ENCODE results near the gene CHMP2A. TPM values are rescaled to one million over a fixed set of nuclear protein-coding genes. Genes with fewer than 3 reads are reported as not detected.

CHMP2A gene
- total RNA-seq, 2 experiments from 2014 or later, result 60.5 to 62.4 TPM

DNA sequence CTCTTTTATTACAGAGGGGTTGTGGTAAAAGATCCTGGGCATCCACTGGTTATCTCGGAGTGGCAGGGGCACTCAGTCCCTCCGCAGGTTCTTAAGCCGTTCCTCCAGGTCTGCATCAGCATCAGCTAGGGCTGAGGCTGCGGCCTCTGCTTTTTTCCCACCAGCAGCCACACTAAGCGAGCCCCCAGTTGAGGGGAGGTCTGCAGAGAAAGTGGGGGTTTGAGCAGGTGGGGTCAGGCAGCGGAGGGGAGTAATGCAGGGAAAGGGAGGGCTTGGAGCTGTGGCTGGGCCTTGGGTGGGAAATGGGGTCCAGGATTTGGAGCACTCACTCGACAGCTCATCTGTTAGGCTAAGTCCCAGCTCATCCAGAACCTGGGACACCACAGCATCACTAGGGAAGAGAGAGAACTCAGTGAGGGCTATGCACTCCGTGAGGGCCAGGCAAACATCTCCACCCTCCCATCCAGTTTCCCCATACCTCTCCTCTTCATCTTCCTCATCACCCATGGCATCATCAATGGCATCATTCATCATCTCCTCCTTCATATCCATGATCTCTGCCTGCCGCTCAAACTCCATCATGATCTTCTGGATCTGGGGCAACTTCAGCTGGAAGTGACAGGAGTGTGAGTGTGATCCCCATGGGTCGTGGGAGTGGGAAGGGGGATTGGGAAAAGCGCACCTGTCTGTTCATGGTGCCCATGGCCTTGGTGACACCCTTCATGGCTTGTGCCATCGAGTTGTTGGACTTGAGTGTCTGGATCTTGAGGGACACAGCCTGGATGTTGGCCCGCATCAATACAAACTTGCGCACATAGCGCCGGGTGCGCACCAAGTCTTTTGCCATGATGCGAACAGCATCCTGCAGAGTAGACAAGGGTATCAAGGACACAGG is 3.1 kb downstream of the CHMP2A start:
- Mint-ChIP-seq H3K36me3 (ENCODE audit: low read depth) (peaks cover 94% of the 10 kb centered on the region), H3K4me1 (ENCODE audit: low read depth) (peaks cover 43% of the 10 kb centered on the region), H3K9me3 (no peaks in the 10 kb centered on the region), H3K4me3 (peak overlapping the region; percentile 50), H3K27ac (peak overlapping the region; percentile 60), H3K27me3 (no peaks in the 10 kb centered on the region)
- DNase-seq, result peak in 1 of 14 experiments; percentile 9
- H3K36me3 ChIP-seq (ENCODE audit: insufficient read depth, low read length), result peaks cover 84% of the 10 kb centered on the region
- CTCF ChIA-PET, result no interaction called here
- H3K4me1 ChIP-seq (ENCODE audit: insufficient read depth, low read length), result peaks cover 53% of the 10 kb centered on the region
- no peaks in the 10 kb centered on the region for H3K9me3 ChIP-seq (ENCODE audit: control insufficient read depth in 1 of 2, insufficient read depth in 1 of 2, low read length in 2 of 2)
- ATAC-seq (ENCODE audit: poor library complexity), result no peak
- no peak overlapping the region for H3K4me3 ChIP-seq (ENCODE audit: low read length)
- POLR2A ChIA-PET, result interaction anchor here (1.4 kb wide), 1 partner anchor 11 kb away, joined by 4 read pairs; no protein-coding TSS in a partner anchor
- no peak overlapping the region for H3K27ac ChIP-seq (ENCODE audit: low read depth in 1 of 2, low read length in 2 of 2)
- intact Hi-C loops (cut with DNase I, micrococcal nuclease), result no loop called here
- no peaks in the 10 kb centered on the region for H3K27me3 ChIP-seq (ENCODE audit: control insufficient read depth in 1 of 2, insufficient read depth in 2 of 2, low read length in 2 of 2)
- TF ChIP-seq, protein P1, sequence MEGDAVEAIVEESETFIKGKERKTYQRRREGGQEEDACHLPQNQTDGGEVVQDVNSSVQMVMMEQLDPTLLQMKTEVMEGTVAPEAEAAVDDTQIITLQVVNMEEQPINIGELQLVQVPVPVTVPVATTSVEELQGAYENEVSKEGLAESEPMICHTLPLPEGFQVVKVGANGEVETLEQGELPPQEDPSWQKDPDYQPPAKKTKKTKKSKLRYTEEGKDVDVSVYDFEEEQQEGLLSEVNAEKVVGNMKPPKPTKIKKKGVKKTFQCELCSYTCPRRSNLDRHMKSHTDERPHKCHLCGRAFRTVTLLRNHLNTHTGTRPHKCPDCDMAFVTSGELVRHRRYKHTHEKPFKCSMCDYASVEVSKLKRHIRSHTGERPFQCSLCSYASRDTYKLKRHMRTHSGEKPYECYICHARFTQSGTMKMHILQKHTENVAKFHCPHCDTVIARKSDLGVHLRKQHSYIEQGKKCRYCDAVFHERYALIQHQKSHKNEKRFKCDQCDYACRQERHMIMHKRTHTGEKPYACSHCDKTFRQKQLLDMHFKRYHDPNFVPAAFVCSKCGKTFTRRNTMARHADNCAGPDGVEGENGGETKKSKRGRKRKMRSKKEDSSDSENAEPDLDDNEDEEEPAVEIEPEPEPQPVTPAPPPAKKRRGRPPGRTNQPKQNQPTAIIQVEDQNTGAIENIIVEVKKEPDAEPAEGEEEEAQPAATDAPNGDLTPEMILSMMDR (IDR thresholded peaks at IDR 0.05), result no peak

DNA sequence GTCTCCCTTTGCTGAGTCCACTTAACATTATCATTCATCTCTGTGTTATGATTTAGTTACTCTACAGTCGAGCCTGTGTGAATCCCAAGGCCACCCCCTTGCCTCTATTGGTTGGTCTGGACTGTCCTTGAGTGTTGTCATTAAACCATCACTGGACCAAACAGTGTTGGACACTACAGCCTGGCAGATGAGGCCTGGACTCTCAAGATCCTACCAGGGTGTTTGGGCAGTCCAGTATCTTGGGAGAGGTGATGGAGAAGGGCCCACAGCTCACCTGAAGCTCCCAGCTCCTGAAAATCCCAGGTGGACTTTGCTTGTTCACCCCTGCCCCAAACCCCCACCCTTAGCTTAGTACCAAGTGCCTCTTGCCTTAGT is 3.8 kb downstream of the CHMP2A start:
- TF ChIP-seq, protein P1 (IDR thresholded peaks at IDR 0.05), result no peak
- ChIA-PET POLR2A (interaction anchor here (1.4 kb wide), 1 partner anchor 11 kb away, joined by 4 read pairs; no protein-coding TSS in a partner anchor), CTCF (no interaction called here)
- H3K4me1 Mint-ChIP-seq (ENCODE audit: low read depth), result peaks cover 43% of the 10 kb centered on the region
- peaks cover 95% of the 10 kb centered on the region for H3K36me3 Mint-ChIP-seq (ENCODE audit: low read depth)
- DNase-seq (no peak), ATAC-seq (ENCODE audit: poor library complexity) (no peak)
- no peaks in the 10 kb centered on the region for H3K9me3 ChIP-seq (ENCODE audit: control insufficient read depth in 1 of 2, insufficient read depth in 1 of 2, low read length in 2 of 2)
- no peaks in the 10 kb centered on the region for H3K9me3 Mint-ChIP-seq
- H3K27ac Mint-ChIP-seq, result peak overlapping the region; percentile 12
- no peaks in the 10 kb centered on the region for H3K27me3 ChIP-seq (ENCODE audit: control insufficient read depth in 1 of 2, insufficient read depth in 2 of 2, low read length in 2 of 2)
- H3K36me3 ChIP-seq (ENCODE audit: insufficient read depth, low read length), result peaks cover 82% of the 10 kb centered on the region
- H3K27me3 Mint-ChIP-seq, result no peaks in the 10 kb centered on the region
- no peak overlapping the region for H3K4me3 ChIP-seq (ENCODE audit: low read length)
- H3K4me3 Mint-ChIP-seq, result peak overlapping the region; percentile 3
- intact Hi-C loops (cut with DNase I, micrococcal nuclease), result no loop called here
- H3K4me1 ChIP-seq (ENCODE audit: insufficient read depth, low read length), result peaks cover 53% of the 10 kb centered on the region
- no peak overlapping the region for H3K27ac ChIP-seq (ENCODE audit: low read depth in 1 of 2, low read length in 2 of 2)

DNA sequence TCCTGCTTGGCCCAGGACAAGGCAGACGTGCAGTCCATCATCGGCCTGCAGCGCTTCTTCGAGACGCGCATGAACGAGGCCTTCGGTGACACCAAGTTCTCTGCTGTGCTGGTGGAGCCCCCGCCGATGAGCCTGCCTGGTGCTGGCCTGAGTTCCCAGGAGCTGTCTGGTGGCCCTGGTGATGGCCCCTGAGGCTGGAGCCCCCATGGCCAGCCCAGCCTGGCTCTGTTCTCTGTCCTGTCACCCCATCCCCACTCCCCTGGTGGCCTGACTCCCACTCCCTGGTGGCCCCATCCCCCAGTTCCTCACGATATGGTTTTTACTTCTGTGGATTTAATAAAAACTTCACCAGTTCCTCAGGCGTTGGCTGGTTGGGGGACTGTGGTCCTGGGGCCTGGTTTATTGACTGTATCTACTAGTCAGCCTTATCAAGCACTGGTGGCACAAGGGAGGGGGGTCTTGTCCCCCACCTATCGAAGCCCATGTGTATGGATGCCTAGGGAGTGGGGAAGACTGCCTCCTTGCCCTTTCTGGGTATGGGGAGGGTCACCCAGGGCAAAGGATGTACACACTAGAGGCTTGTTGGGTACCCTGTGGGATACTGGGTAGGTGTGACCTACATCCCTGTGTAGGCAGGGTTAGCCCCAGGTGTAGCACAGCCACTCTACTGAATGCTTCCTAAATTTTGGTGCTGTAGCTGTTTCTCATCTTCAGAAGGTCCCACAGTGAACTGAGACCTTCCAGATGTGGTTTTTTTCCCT is 4.4 kb downstream of the CHMP2A start:
- Histone ChIP-seq H3K27ac (ENCODE audit: low read depth in 1 of 2, low read length in 2 of 2) (no peak overlapping the region), H3K4me3 (ENCODE audit: low read length) (no peak overlapping the region), H3K27me3 (ENCODE audit: control insufficient read depth in 1 of 2, insufficient read depth in 2 of 2, low read length in 2 of 2) (no peaks in the 10 kb centered on the region), H3K9me3 (ENCODE audit: control insufficient read depth in 1 of 2, insufficient read depth in 1 of 2, low read length in 2 of 2) (no peaks in the 10 kb centered on the region), H3K36me3 (ENCODE audit: insufficient read depth, low read length) (peaks cover 82% of the 10 kb centered on the region), H3K4me1 (ENCODE audit: insufficient read depth, low read length) (peaks cover 54% of the 10 kb centered on the region)
- ATAC-seq (ENCODE audit: poor library complexity) (no peak), DNase-seq (peak in 1 of 14 experiments; percentile 9)
- Mint-ChIP-seq H3K4me1 (ENCODE audit: low read depth) (peaks cover 47% of the 10 kb centered on the region), H3K36me3 (ENCODE audit: low read depth) (peaks cover 96% of the 10 kb centered on the region), H3K27me3 (no peaks in the 10 kb centered on the region), H3K27ac (peak overlapping the region; percentile 12), H3K4me3 (peak overlapping the region; percentile 3), H3K9me3 (no peaks in the 10 kb centered on the region)
- POLR2A ChIA-PET, result interaction anchor here (1.4 kb wide), 1 partner anchor 12 kb away, joined by 4 read pairs; no protein-coding TSS in a partner anchor
- intact Hi-C loops (cut with DNase I, micrococcal nuclease), result no loop called here
- TF ChIP-seq, protein P1 (IDR thresholded peaks at IDR 0.05), result no peak
- CTCF ChIA-PET, result no interaction called here
